Eye (tissue), 1 donor: ENCODE data around the gene MSH4.
"Not testable (repeated sequence)": the region's sequence is repeated elsewhere in the genome, so short reads cannot be mapped to it uniquely, and the experiment has no call there.

Experiments
- DNase-seq: peaks from one replicate; pipeline ENCODE4 v3.0.0-alpha.2; 2015

Gene MSH4

DNA sequence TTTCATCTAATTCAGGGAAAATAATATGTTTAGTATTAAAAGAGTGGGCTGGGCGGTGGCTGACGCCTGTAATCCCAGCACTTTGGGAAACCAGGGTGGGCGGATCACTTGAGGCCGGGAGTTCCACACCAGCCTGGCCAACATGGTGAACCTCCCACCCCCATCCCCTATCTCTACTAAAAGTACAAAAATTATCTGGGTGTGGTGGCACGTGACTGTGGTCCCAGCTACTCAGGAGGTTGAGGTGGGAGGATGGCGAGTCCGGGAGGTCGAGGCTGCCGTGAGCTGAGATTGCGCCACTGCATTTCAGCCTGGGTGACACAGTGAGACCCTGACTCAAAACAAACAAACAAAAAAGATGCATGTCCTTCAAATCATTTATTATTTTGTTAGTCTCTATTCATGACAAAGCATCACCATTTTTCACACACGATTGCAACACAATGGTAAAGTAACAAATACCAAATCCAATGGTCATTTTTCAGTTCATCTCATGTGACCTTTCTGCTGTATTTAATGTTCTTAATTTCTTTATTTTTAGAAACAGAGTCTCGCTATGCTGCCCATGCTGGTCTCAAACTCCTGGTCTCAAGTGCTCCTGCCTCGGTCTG is 1.0 kb downstream of the MSH4 start:
- DNase-seq, result no peak

DNA sequence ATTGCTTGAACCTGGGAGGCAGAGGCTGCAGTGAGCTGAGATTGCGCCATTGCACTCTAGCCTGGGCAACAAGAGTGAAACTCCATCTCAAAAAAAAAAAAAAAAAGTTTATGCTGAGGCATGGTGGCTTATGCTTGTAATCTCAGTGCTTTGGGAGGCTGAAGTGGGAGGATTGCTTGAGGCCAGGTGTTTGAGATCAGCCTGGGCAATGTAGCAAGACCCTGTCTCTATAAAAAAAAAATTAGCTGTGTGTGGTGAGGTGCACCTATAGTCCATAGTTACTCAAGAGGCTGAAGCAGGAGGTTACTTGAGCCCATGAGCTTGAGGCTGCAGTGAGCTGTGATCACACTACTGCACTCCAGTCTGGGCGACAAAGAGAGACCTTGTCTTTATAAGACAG is 4.8 kb downstream of the MSH4 start:
- not testable (repeated sequence) for DNase-seq

DNA sequence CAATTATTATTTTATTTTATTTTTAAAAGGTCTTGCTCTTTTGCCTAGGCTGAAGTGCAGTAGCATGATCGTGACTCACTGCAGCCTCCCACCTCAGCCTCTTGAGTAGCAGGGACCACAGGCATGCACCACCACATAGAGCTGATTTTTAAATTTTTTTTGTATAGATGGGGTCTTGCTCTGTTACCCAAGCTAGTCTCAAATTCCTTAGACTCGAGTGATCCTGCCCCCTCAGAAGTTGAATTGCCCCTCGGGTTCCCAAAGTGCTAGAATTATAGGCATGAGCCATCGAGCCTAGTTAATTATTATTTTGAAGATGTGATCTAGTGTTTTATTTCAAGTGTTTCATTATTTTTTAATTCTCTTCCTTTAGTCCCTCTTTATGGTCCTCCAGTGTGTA is 12.2 kb downstream of the MSH4 start:
- DNase-seq, result no peak

DNA sequence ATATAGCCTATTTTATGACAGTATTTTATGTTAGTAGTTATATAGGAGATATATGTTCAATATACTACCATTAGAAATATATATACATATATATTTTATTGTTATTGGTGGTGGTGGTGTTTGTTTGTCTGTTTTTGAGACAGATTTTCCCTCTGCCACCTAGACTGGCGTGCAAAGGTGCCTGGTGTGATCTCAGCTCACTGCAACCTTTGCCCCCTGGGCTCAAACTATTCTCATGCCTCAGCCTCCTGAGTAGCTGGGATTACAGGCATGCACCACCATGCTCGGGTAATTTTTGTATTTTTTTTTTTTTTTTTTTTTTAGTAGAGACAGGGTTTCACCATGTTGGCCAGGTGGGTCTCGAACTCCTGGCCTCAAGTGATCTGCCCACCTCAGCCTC is 13.4 kb downstream of the MSH4 start:
- not testable (repeated sequence) for DNase-seq

DNA sequence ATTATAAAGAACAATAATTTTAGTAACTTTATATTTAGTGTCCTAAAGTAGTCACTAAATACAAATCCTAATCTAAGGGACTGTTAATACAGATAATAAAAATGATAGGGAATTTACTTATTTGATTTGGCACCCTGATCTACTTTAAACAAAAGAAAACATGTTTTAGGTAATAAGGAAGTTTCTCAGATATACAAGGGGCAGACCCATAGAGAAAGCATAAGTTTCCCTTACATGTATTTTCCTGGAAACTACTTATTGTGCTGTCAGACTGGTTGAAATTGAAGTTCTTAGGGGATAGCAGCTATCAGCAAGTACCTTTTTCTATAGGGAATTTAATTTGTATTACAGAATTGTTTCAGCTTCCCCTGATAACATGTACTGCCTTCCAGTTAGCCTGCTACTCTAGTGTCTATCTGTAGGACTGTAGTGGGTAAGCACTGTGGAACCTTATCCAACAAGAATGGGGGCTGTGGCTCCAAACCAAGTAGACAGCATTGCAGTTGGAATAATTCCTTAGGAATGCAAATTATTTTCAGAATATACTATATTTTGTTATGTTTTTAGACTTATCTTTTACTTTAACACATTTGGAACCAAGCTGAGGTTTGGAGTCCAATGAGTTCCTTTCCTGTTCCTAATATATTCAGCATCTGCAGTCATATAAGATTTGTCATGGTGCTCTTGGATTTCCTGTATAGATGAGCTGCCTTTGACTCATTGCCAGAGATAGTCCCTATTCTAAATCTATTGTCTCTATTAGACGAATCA is 14.7 kb downstream of the MSH4 start:
- no peak for DNase-seq

DNA sequence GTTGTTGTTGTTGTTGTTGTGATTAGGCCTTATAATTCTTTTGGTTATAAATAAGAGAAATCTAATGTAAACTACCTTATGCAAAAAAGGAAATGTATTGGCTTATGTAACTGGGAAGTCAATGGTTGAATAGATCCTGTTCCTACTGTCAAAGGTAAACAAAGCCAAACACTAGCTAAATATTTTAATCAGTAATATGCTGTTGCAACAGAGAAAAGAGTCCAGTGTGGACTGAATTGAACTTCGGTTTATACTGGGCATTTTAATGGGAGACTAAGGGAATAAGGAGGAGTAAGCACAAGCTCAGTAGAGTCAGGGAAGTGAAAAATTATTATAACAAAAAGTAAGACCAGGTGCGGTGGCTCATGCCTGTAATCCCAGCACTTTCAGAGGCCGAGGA is 15.4 kb downstream of the MSH4 start:
- no peak for DNase-seq

DNA sequence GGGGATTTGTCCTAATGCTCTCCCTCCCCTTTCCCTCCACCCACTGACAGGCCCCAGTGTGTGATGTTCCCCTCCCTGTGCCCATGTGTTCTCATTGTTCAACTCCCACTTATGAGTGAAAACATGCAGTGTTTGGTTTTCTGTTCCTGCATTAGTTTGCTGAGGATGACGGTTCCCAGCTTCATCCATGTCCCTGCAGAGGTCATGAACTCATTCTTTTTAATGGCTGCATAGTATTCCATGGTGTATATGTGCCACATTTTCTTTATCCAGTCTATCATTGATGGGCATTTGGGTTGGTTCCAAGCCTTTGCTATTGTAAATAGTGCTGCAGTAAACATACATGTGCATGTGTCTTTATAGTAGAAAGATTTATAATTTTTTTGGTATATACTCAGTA is 26.9 kb downstream of the MSH4 start:
- DNase-seq, result not testable (repeated sequence)

DNA sequence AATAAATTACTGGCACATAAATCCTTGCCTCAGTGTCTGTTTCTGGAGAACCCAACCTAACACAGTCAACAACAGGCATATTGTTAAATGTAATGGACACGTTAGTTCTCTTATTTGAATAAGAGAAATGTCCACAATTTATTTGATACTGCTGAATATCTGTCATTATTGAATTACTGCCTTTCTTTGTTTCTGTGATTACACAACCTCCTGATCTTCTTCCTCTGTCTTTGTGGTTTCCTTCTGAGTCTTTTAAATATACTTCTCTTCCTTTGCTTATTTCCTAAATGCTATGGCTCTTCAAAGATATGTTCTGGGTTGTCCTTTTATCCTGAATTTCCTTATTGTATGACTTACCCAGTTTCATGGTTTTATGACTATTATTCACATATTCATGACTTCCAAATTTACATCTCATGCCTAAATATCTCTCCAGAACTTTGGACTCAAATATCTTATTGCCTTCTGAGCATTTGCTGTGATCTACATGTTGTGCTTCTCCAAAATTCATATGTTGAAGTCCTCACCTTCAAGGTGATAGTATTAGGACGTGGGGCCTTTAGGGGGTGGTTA is 39.9 kb downstream of the MSH4 start:
- no peak for DNase-seq

DNA sequence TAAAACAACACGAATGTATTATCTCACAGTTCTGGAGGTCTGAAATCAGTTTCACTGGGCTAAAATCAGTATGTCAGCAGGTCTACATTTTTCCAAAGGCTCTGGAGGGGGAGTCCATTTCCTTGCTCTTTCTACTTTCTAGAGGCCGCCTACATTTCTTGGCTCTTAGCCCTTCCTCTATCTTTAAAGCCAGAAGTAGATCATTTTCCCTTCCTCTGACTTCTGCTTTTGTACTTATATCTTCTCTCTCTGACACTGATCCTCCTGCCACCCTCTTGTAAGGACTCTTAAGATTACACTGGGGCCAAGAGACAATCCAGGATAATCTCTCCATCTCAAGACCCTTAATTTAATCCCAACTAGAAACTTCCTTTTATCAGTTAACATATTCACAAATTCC is 41.4 kb downstream of the MSH4 start:
- DNase-seq, result no peak

DNA sequence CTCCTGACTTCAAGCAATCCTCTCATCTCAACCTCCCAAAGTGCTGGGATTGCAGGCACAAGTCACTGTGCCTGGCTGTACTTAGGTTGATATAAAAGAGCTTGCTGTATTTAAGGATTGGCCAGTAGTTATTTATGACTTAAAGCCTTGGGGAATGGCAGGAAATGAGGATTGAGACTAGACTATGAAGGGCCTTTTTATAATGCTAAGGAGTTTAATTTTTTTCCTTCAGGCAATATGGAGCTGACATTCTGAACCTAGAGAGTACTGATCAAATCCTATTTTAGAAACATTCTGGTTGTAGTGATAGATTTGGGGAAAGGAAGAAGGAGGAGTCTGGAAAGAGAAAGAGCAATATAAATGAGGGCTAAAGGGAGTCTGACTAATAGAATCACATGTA is 44.7 kb downstream of the MSH4 start:
- no peak for DNase-seq

DNA sequence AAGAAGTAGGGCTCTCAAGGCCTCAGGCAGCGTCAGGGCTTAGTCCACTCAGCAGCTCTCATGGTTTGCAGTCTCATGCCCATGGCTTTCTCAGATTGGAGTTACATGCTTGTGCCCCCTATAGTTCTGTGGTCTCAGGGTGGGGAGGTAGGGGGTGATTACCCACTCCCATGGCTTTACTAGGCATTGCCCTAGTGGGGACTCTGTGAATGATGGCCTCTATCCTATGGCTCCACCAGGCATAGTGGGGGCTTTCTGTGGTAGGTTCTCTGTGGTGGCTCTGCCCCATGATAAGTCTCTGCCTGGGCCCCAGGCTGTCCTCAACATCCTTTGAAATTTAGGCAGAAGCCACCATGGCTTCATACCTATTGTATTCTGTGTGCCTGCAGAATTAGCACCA is 48.9 kb downstream of the MSH4 start:
- no peak for DNase-seq

DNA sequence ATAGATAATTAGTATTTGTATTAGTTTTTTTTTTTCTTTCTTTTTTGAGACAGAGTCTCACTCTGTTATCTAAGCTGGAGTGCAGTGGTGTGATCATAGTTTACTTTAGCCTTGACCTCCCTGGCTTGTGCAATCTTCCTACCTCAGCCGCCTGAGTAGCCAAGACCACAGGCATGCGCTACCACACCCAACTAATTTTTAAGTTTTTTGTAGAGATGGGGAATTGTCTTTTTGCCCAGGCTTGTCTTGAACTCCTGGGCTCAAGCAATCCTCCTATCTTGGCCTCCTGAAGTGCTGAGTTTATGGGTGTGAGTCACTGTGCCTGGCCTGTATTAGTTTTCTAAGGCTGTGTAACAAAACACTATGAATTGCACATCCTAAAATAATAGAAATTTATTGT is 58.3 kb downstream of the MSH4 start:
- no peak for DNase-seq

DNA sequence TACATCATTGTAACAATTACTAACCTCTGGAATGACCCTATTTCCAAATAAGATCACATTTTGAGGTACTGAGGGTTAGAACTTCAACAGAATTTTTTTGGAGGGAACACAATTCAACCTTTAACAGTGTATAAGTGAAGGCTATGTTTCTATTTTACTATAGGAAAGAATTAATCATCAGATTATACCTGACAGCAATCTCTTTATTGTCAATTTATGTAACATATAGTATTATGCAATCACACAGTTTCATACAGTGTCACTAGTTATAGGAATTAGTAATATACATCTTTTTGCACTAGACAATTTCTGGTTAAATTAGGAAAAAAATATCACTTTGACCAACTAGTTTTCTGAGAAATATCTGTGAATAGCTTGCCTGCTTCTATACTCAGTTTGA is 59.1 kb downstream of the MSH4 start:
- DNase-seq, result no peak

DNA sequence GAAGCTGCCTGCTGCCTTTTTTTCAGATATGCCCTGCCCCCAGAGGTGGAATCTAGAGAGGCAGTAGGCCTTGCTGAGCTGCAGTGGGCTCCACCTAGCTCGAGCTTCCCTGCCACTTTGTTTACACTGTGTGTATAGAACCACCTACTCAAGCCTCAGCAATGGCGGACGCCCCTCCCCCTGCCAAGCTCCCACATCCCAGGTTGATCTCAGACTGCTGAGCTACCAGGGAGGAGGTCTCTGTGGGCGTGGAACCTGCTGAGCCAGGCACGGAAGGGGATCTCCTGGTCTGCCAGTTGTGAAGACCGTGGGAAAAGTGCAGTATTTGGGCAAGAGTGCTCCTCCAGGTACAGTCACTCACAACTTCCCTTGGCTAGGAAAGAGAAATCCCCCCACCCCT is 65.1 kb downstream of the MSH4 start:
- DNase-seq, result no peak

DNA sequence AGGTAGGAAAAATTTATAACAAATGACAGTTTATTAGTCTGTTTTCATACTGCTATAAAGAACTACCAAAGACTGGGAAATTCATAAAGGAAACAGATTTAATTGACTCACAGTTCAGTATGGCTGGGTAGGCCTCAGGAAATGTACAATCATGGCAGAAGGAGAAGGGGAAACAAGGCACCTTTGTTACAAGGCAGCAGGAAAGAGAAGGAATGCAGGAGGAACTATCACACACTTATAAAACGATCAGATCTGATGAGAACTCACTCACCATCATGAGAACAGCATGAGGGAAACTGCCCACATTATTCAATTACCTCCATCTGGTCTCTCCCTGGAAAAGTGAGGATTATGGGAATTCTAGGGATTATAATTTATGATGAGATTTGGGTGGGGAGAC is 74.3 kb downstream of the MSH4 start:
- no peak for DNase-seq

DNA sequence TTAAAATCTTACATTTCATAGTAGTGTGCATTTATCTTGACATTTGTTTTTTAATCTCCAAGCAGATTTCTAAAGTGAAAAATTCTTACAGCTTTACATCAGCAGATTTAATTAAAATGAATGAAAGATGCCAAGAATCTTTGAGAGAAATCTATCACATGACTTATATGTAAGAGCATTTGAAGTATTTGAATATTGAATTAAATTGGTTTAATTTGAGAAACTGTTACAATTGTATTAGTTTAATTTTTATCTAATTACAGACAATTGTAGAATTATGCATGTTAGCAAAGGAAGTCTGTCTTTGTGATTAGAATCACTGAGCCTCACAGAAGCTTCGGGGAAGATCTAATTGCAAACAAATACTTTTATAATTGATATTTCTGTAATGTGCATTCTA is 83.3 kb downstream of the MSH4 start:
- DNase-seq, result no peak

DNA sequence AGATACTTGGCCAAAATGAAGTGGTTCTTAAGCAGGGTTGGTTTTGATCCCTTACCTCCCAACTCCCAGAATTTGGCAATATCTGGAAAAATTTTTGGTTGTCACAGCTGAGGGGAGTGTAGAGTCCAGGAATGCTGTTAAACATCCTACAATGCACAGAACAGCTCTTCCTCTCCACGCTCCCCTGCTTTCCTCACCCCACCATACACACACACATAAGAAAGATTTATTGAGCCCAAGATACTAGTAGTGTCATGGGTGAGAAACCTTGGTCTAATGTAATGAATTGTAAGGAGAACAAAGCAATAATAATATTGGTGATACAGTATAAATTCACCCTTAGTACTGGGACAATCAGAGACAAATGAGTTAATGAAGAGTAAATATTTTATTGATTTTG is 87.8 kb downstream of the MSH4 start:
- DNase-seq, result no peak

DNA sequence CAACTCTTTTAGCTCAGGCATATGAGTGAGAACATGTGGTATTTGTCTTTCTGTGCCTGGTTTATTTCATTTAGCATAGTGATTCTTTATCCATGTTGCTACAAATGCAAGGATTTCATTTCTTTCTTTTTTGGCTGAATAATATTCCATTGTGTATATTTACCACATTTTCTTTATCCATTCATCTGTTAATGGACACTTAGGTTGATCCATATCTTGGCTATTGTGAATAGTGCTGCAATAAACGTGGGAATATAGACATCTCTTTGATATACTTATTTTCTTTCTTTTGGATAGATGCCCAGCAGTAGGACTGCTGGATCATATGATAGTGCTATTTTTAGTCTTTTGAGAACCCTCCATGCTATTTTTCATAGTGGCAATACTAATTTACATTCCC is 104.7 kb downstream of the MSH4 start:
- no peak for DNase-seq

DNA sequence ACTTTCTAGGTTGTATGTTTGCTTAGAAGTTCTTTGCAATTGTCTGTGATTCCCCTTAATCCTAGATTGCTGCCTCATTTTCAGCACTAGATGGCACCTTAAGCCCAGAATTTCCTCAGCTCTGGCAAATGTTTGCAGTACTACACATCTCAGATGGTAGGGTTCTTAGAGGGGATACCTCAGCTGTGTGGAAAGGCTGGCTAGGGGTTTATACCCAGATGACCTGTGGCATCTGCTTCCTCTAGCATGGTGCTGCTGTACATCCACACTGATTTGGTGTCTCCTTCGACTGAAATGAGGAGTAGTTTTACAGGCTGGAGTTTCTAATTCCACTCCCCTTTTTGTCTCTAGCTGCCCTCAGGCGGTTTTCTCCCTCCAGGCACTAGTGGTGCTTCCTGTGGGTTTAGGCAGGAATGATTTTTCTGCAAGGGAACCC is 112.1 kb downstream of the MSH4 start:
- DNase-seq, result peak; percentile 64

DNA sequence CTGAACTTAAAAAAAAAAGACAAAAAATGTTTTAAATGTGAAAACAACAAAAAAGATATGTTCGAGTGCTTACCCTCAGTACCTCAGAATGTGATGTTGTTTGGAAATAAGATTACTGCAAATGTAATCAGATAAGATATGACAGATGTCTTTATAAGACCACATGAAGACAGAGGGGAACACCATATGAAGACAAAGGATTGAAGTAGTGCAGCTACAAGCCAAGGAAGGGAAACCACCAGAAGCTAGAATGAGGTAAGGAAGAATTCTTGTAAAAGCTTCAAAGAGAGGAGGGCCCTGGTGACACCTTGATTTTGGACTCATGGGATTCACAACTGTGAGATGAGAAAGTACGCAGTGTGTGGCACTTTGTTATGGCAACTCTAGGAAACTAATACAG is 120.2 kb downstream of the MSH4 start:
- no peak for DNase-seq

DNA sequence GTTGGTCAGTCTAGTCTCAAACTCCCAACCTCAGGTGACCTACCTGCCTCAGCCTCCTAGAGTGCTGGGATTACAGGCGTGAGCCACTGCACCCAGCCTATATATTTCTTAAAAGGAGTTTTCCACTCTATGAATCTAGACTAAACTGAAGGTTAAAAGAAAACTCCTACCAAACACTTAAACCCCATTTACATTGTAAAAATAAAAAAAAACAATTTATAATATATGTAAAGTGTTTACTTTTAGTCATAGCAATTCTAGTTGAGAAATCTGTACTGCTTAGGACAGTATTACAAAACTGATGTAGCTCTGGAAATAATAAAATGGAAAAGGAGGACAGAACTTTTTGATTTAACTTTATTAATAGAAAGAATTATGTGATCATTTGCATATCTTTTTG is 126.0 kb downstream of the MSH4 start:
- DNase-seq, result no peak

DNA sequence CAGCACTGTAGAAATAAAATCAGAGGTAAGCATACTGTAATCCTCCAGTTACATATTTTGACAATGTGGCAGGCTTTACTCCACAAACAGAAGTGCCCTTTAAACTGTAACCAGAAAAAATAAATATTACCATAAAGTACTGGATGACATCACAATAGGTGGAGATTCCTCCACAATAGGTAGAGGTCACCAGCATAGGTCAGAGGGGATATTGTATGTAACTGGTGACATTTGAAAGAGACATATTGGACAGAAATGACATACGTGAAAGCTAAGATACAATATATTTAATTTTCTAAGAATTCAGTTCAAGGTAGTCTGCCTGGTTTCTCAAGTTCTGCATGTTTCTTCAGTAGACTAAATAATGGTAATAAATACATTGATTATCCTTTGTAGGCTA is 135.6 kb downstream of the MSH4 start, which contains the start of gene ASB17:
Gene ASB17, minus strand, starts transcription at position 101 of the 400 bp plus-strand sequence. CDS start 113 bp downstream, outside the sequence.
- no peak for DNase-seq

DNA sequence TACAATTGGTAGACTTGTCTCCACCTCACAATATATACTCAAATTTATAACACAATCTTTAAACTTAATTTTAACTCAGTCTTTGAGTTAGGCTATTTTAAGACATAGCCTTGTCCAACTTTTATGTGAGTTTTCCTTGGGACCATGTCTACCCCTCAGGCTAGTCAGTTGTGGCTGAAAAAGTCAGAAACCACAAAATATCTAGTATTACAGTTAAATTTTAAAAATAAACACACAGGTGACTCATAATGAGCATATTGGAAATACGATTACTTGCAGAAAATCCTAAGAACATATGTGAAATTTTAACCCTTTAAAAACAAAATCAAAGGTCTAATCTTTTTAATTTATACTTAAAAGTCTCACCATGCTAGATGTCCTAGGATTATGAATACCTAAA is 140.4 kb downstream of the MSH4 start:
- DNase-seq, result no peak

DNA sequence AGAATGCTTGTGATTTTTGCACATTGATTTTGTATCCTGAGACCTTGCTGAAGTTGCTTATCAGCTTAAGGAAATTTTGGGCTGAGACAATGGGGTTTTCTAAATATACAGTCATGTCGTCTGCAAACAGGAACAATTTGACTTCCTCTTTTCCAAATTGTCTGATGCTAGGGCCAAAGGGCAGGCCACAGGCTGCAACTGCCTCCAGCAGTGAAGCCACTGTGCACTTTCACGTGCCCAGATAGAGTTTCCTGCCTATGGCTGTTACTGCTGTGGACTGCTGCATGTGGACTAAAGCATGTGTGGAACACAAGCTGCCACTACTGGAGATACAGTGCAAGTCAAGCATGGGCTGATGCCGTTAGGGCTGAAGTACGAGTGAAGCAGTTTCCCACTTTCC is 146.4 kb downstream of the MSH4 start:
- DNase-seq, result not testable (repeated sequence)
